ENCODE data around the gene PRKCH.

The PRKCH gene

GRCh38 chr14:61472011-61472672, 150.8 kb downstream of the PRKCH start:
- DNase-seq (ENCODE audit: low read depth in 2 of 2), result peak; percentile 97

- DNase-seq (ENCODE audit: low read depth in 2 of 2), result no peak
Observed at GRCh38 chr14:61472801-61473376, 151.5 kb downstream of the PRKCH start.

- DNase-seq (ENCODE audit: low read depth in 2 of 2), result no peak
Observed at GRCh38 chr14:61474015-61474414, 152.6 kb downstream of the PRKCH start.

- no peak for DNase-seq (ENCODE audit: low read depth in 2 of 2)
Observed at GRCh38 chr14:61474701-61475100, 153.3 kb downstream of the PRKCH start.

GRCh38 chr14:61475316-61475715, 153.9 kb downstream of the PRKCH start:
- DNase-seq (ENCODE audit: low read depth in 2 of 2), result peak in 1 of 2 experiments; percentile 38

- no peak for DNase-seq (ENCODE audit: low read depth in 2 of 2)
Observed at GRCh38 chr14:61476105-61476753, 154.8 kb downstream of the PRKCH start.

GRCh38 chr14:61476754-61477410, 155.5 kb downstream of the PRKCH start:
- peak; percentile 64 for DNase-seq (ENCODE audit: low read depth in 2 of 2)

- no peak for DNase-seq (ENCODE audit: low read depth in 2 of 2)
Observed at GRCh38 chr14:61477712-61478462, 156.5 kb downstream of the PRKCH start.

- no peak for DNase-seq (ENCODE audit: low read depth in 2 of 2)
Observed at GRCh38 chr14:61478971-61479473, 157.6 kb downstream of the PRKCH start.

GRCh38 chr14:61479746-61480502, 158.5 kb downstream of the PRKCH start:
- no peak for DNase-seq (ENCODE audit: low read depth in 2 of 2)

GRCh38 chr14:61480704-61481285, 159.4 kb downstream of the PRKCH start:
- no peak for DNase-seq (ENCODE audit: low read depth in 2 of 2)

- DNase-seq (ENCODE audit: low read depth in 2 of 2), result no peak
Observed at GRCh38 chr14:61481701-61482100, 160.3 kb downstream of the PRKCH start.

GRCh38 chr14:61482348-61483206, 161.2 kb downstream of the PRKCH start:
- DNase-seq (ENCODE audit: low read depth in 2 of 2), result no peak

GRCh38 chr14:61483476-61483875, 162.1 kb downstream of the PRKCH start:
- DNase-seq (ENCODE audit: low read depth in 2 of 2), result no peak

- no peak for DNase-seq (ENCODE audit: low read depth in 2 of 2)
Observed at GRCh38 chr14:61484031-61484430, 162.7 kb downstream of the PRKCH start.

- no peak for DNase-seq (ENCODE audit: low read depth in 2 of 2)
Observed at GRCh38 chr14:61484826-61485584, 163.6 kb downstream of the PRKCH start.

GRCh38 chr14:61485661-61486060, 164.3 kb downstream of the PRKCH start:
- no peak for DNase-seq (ENCODE audit: low read depth in 2 of 2)

GRCh38 chr14:61486930-61487495, 165.6 kb downstream of the PRKCH start:
- DNase-seq (ENCODE audit: low read depth in 2 of 2), result no peak

All from fibroblast of skin of left quadriceps (primary cell).